ENCODE measurements around the gene PNPLA3.

GRCh38 chr22:43931771-43932170, 8.2 kb downstream of the PNPLA3 start:
- no peak for TF ChIP-seq CTCF (IDR thresholded peaks at IDR 0.05)
- peak; percentile 24 for TF ChIP-seq POLR2AphosphoS5 (IDR thresholded peaks at IDR 0.05)
